K562 (cell line): ENCODE results near the gene RNU5D-1. TPM values are rescaled to one million over a fixed set of nuclear protein-coding genes. Genes with fewer than 3 reads are reported as not detected.
A peak's percentile ranks its signal among the peaks of the same experiment; 100 is the strongest.

Source experiments
- ATAC-seq: fragments of 200-7000 bp; cut with Tn5 transposase; 3 replicates; pipeline ENCODE4 v1.9.1; 2020; ENCODE audit warnings: moderate library complexity
- BruUV-seq: library from RNA; stranded (reverse); fragments of 400-500 nt; replicated peaks from 2 replicates; lab custom pipeline; 2021; lab: Mats Ljungman, UMichigan
- CTCF ChIA-PET: fragments of 300-600 bp; formaldehyde crosslinking; extraction: SDS; loops from one replicate; lab custom pipeline; 2021; ENCODE audit warnings: low intra/inter-chr PET ratio; lab: Yijun Ruan, JAX
- POLR2A ChIA-PET: fragments of 300-600, 350-650 bp; sonication (Branson Sonifier 250); formaldehyde crosslinking; extraction: SDS; loops from one replicate; lab custom pipeline; 2021; ENCODE audit warnings: antibody characterized with exemption, inconsistent platforms; lab: Yijun Ruan, JAX
- DNase-seq, 4 experiments: peaks; one replicate each; pipeline versions ENCODE4 v3.0.0 to v3.0.0-alpha.2; 2011 to 2018; ENCODE audit warnings: low spot score in 3 of 4, mixed read lengths in 3 of 4; ENCODE audit errors: extremely low read depth in 1 of 4
- FAIRE-seq: peaks from 2 replicates; lab custom pipeline; 2011; peaks lifted over from hg19 to GRCh38; lab: Jason Lieb, UNC
- H2AFZ ChIP-seq: 2 replicates; pipeline ENCODE4 v1.6.0; 2011; ENCODE audit warnings: low read depth, low read length, control low read depth, inconsistent platforms
- H3K27ac ChIP-seq: fragments of 200-600 bp; 3 replicates; pipeline ENCODE4 v1.8.0; 2011; ENCODE audit warnings: low read depth, mild to moderate bottlenecking, control low read depth, inconsistent platforms, low read length, moderate library complexity, mixed read lengths; ENCODE audit errors: extremely low read depth
- H3K27me3 ChIP-seq, 2 experiments: fragments of 300-600 bp in 1 of 2; 2 replicates in 1 of 2; 3 replicates in 1 of 2; pipeline versions ENCODE4 v1.6.0 to v1.8.0; 2011; ENCODE audit warnings: inconsistent platforms in 2 of 2, low read length in 2 of 2, mild to moderate bottlenecking in 1 of 2, mixed read lengths in 1 of 2, moderate library complexity in 1 of 2; ENCODE audit not compliant: control insufficient read depth in 2 of 2, insufficient read depth in 2 of 2
- H3K36me3 ChIP-seq: fragments of 300-600 bp; 3 replicates; pipeline ENCODE4 v1.8.0; 2011; ENCODE audit warnings: mild to moderate bottlenecking, low read length, inconsistent platforms; ENCODE audit not compliant: control insufficient read depth, insufficient read depth
- H3K4me1 ChIP-seq, 2 experiments: fragments of 200-600 bp in 1 of 2; replicated peaks in 1 of 2; 2 replicates in 1 of 2; 3 replicates in 1 of 2; pipeline versions ENCODE4 v1.5.1 to v1.8.0; 2011; ENCODE audit warnings: inconsistent platforms in 2 of 2, low read length in 2 of 2, mild to moderate bottlenecking in 1 of 2, mixed read lengths in 1 of 2, moderate library complexity in 1 of 2; ENCODE audit not compliant: control insufficient read depth in 2 of 2, insufficient read depth in 2 of 2
- H3K4me2 ChIP-seq: 2 replicates; pipeline ENCODE4 v1.6.1; 2011; ENCODE audit warnings: low read length, control low read depth, inconsistent platforms, mixed read lengths; ENCODE audit not compliant: insufficient read depth
- H3K4me3 ChIP-seq: fragments of 200-600 bp; sonication (generic), shearing (Covaris generic); 2 replicates; pipeline ENCODE4 v1.5.1; 2016; ENCODE audit warnings: control low read depth, inconsistent platforms
- H3K79me2 ChIP-seq: fragments of 200-600 bp; 3 replicates; pipeline ENCODE4 v1.8.0; 2011; ENCODE audit warnings: low read length, inconsistent platforms; ENCODE audit not compliant: control insufficient read depth, insufficient read depth
- H3K9ac ChIP-seq, 2 experiments: 2 replicates each; pipeline versions ENCODE4 v1.6.0 to v1.6.1; 2011; ENCODE audit warnings: low read depth in 2 of 2, low read length in 2 of 2, control low read depth in 1 of 2, inconsistent platforms in 1 of 2, mild to moderate bottlenecking in 1 of 2, mixed read lengths in 1 of 2; ENCODE audit not compliant: insufficient read depth in 1 of 2
- H3K9me1 ChIP-seq: one replicate; pipeline ENCODE4 v1.6.0; 2011; ENCODE audit warnings: inconsistent platforms, mild to moderate bottlenecking, low read length, moderate library complexity; ENCODE audit not compliant: control insufficient read depth, insufficient read depth
- H3K9me3 ChIP-seq: replicated peaks from 2 replicates; pipeline ENCODE4 v1.5.1; 2011; ENCODE audit warnings: low read depth, low read length, inconsistent platforms; ENCODE audit not compliant: control insufficient read depth, insufficient read depth
- H4K20me1 ChIP-seq: replicated peaks from 2 replicates; pipeline ENCODE4 v1.6.1; 2011; ENCODE audit warnings: low read length, inconsistent platforms, mixed read lengths; ENCODE audit not compliant: control insufficient read depth, insufficient read depth
- ARID1B ChIP-seq: fragments of 450-650 bp; IDR thresholded peaks from 2 replicates; pipeline ENCODE4 v1.6.1; 2016; ENCODE audit warnings: antibody characterized with exemption, mild to moderate bottlenecking, inconsistent platforms
- CBFA2T3 ChIP-seq: fragments of 450-650 bp; IDR thresholded peaks from 2 replicates; pipeline ENCODE4 v1.6.1; 2017
- PHB ChIP-seq: fragments of 250-450 bp; sonication (Bioruptor Pico); IDR thresholded peaks from 2 replicates; pipeline ENCODE4 v1.5.0; 2021
- SPI1 ChIP-seq: IDR thresholded peaks from 2 replicates; pipeline ENCODE4 v1.6.1; 2011; ENCODE audit warnings: low read depth, low read length, control low read depth, borderline replicate concordance
- TAL1 ChIP-seq: fragments of 450-650 bp; IDR thresholded peaks from 2 replicates; pipeline ENCODE4 v1.6.1; 2016; ENCODE audit warnings: mild to moderate bottlenecking
- ZBTB12 ChIP-seq: fragments of 250-450 bp; sonication (Bioruptor Pico); IDR thresholded peaks from 2 replicates; pipeline ENCODE4 v1.4.0; 2020
- ZBTB7A ChIP-seq: IDR thresholded peaks from 2 replicates; pipeline ENCODE4 v1.6.1; 2011; ENCODE audit warnings: low read depth, mild to moderate bottlenecking, low read length, moderate library complexity, borderline replicate concordance; ENCODE audit not compliant: control insufficient read depth
- ZNF274 ChIP-seq: IDR thresholded peaks from 2 replicates; pipeline ENCODE4 v1.6.1; 2011; ENCODE audit warnings: low read depth, mild to moderate bottlenecking, low read length, moderate library complexity, borderline replicate concordance
- WGBS: fragments of 100-300 bp; shearing (Covaris generic); methylation state at CpG from one replicate; pipeline ENCODE4 v1.1.6; 2016; ENCODE audit warnings: low coverage, mixed read lengths; ENCODE audit not compliant: insufficient coverage; ENCODE audit errors: missing lambda C conversion rate; 5-methylcytosine and 5-hydroxymethylcytosine counted together
- in situ Hi-C: fragments of 300-500 bp; cut with MboI; formaldehyde crosslinking; loops from 4 replicates; pipeline ENCODE4 v1.15.0; 2018; ENCODE audit warnings: inconsistent platforms, mixed read lengths
- intact Hi-C: fragments of 100-400 bp; cut with micrococcal nuclease; formaldehyde crosslinking; loops from 2 replicates; pipeline ENCODE4 v1.14.2; 2022
- polyA plus RNA-seq, 8 experiments: library from polyadenylated mRNA; depleted of rRNA in 4 of 8; stranded (reverse) in 5 of 8; unstranded in 3 of 8; fragments of >200 nt; fragmentation: Nextera tagmentation in 2 of 8; fragmentation: Illumina TruSeq in 1 of 8; extraction: Ambion mirVana in 2 of 8; extraction: Trizol in 1 of 8; gene quantifications; 2 replicates each; pipeline versions ENCODE4 v1.2.1 to v1.2.3, GENCODE V29; 2011 to 2014; ENCODE audit warnings: inconsistent platforms in 1 of 8, missing spikeins in 1 of 8
- total RNA-seq, 7 experiments: library from RNA; depleted of rRNA in 6 of 7; stranded (reverse); fragments of >200 nt in 6 of 7; fragmentation: Illumina TruSeq in 2 of 7; extraction: Trizol in 2 of 7; gene quantifications; 2 replicates each; pipeline versions ENCODE4 v1.2.1 to v1.2.3, GENCODE V29; 2011 to 2021; ENCODE audit warnings: low replicate concordance in 1 of 7
- TF ChIP-seq, protein P1 (sequence below): sonication (generic); IDR thresholded peaks from 2 replicates; pipeline ENCODE4 v1.6.1; 2016

RNU5D-1 gene
- total and polyA plus RNA-seq, 9 of the 15 experiments (the other 6 are each of a cell fraction or from before 2014, with no cell fraction given) = under 0.01 TPM; not detected in 8

GRCh38 chr1:44696789-44697345 is 34.1 kb downstream of the RNU5D-1 start:
- POLR2A ChIA-PET = interaction anchor here (0.6 to 3.7 kb wide), 12 partner anchors 9 to 932 kb away, joined by 3 to 28 read pairs (median 3); partner anchors contain the start of gene RPS8
- Histone ChIP-seq H3K4me2 (no peak overlapping the region), H4K20me1 (no peaks in the 10 kb centered on the region)
- WGBS = 2% methylated on average over 7 of the region's 7 CpGs
- TF ChIP-seq ZNF274 (no peak), ZBTB12 (no peak), ZBTB7A (no peak), TAL1 (peak; percentile 29; the same call in 1 of the 2 replicates), SPI1 (0 out of 2 replicates have a peak, but pooled peaks have one; percentile 45), ARID1B (peak; percentile 17; the same call in 1 of the 2 replicates), CBFA2T3 (peak; percentile 44), PHB (CRISPR knock-in tag) (no peak)
- TF ChIP-seq, protein P1, sequence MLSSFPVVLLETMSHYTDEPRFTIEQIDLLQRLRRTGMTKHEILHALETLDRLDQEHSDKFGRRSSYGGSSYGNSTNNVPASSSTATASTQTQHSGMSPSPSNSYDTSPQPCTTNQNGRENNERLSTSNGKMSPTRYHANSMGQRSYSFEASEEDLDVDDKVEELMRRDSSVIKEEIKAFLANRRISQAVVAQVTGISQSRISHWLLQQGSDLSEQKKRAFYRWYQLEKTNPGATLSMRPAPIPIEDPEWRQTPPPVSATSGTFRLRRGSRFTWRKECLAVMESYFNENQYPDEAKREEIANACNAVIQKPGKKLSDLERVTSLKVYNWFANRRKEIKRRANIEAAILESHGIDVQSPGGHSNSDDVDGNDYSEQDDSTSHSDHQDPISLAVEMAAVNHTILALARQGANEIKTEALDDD = no peak
- TF ChIP-seq, all 486 proteins: peak for 4
- no peaks in the 10 kb centered on the region for H3K36me3 ChIP-seq
- intact Hi-C loops = no loop called here
- no peaks in the 10 kb centered on the region for H3K9me1 ChIP-seq
- CTCF ChIA-PET = no interaction called here
- no peak for DNase-seq
- in situ Hi-C loops = no loop called here
- no peak overlapping the region for H3K27ac ChIP-seq
- no peaks in the 10 kb centered on the region for H3K4me1 ChIP-seq
- FAIRE-seq = no peak
- peaks cover 13 to 20% of the 10 kb centered on the region in 2 experiments; a peak in 4 of 5 replicates for H3K27me3 ChIP-seq
- ATAC-seq = 0 out of 3 replicates have a peak, but pooled peaks have one; percentile 14
- H3K79me2 ChIP-seq = no peaks in the 10 kb centered on the region
- no peak overlapping the region for H2AFZ ChIP-seq
- H3K9ac ChIP-seq = no peak overlapping the region
- no TSS peak for BruUV-seq
- no peaks in the 10 kb centered on the region for H3K9me3 ChIP-seq
- H3K4me3 ChIP-seq = no peak overlapping the region
